Stimulated activated CD8-positive, alpha-beta memory T cell treated with anti-CD3 and anti-CD28 coated beads, Interleukin-12 subunit alpha, Interleukin-12 subunit beta, amount 100 ng/mL, for 1 hour (primary cell): Measurements from ENCODE around the gene OR5D16.
"Not testable (repeated sequence)": the region's sequence is repeated elsewhere in the genome, so short reads cannot be mapped to it uniquely, and the experiment has no call there.

ENCODE experiments used
- DNase-seq: peaks from one replicate; pipeline ENCODE4 v3.0.0-alpha.2; 2020; ENCODE audit warnings: low read depth

Gene OR5D16

GRCh38 chr11:55838452-55838851 is at the start of gene OR5D16:
Gene OR5D16 (plus strand): TSS chr11:55838752. CDS start chr11:55838752, 0 bp downstream.
- no peak for DNase-seq

- DNase-seq, result no peak
These were observed 46.9 kb upstream of the OR5D16 start for GRCh38 chr11:55791606-55792005.

GRCh38 chr11:55793321-55793720 is 45.2 kb upstream of the OR5D16 start:
- DNase-seq, result no peak

GRCh38 chr11:55795256-55795655 is 43.3 kb upstream of the OR5D16 start, which contains the start of gene OR5D14:
Gene OR5D14 (plus strand): TSS chr11:55795556. CDS start chr11:55795556, 0 bp downstream.
- DNase-seq, result no peak

GRCh38 chr11:55806248-55806647 is 32.3 kb upstream of the OR5D16 start:
- no peak for DNase-seq

GRCh38 chr11:55811067-55811466 is 27.5 kb upstream of the OR5D16 start, which contains the start of gene OR5L1:
Gene OR5L1 (plus strand): TSS chr11:55811367. CDS start chr11:55811467, 100 bp downstream.
- no peak for DNase-seq

- DNase-seq, result no peak
These were observed 19.2 kb upstream of the OR5D16 start, which contains the start of gene OR5D18 for GRCh38 chr11:55819330-55819729. Gene OR5D18 (plus strand): TSS chr11:55819630. CDS start chr11:55819630, 0 bp downstream.

GRCh38 chr11:55826919-55827318 is 11.6 kb upstream of the OR5D16 start, which contains the start of gene OR5L2:
Gene OR5L2 (plus strand): TSS chr11:55827219. CDS start chr11:55827219, 0 bp downstream.
- no peak for DNase-seq

- DNase-seq, result no peak
These were observed 8.9 kb downstream of the OR5D16 start for GRCh38 chr11:55847453-55847852.

GRCh38 chr11:55849037-55849436 is 10.5 kb downstream of the OR5D16 start:
- no peak for DNase-seq

- DNase-seq, result no peak
These were observed 13.6 kb downstream of the OR5D16 start for GRCh38 chr11:55852141-55852540.

- DNase-seq, result no peak
These were observed 16.2 kb downstream of the OR5D16 start for GRCh38 chr11:55854704-55855103.

- DNase-seq, result not testable (repeated sequence)
These were observed 28.8 kb downstream of the OR5D16 start for GRCh38 chr11:55867354-55867753.

- DNase-seq, result not testable (repeated sequence)
These were observed 34.2 kb downstream of the OR5D16 start for GRCh38 chr11:55872731-55873130.

- DNase-seq, result not testable (repeated sequence)
These were observed 34.6 kb downstream of the OR5D16 start for GRCh38 chr11:55873146-55873545.

GRCh38 chr11:55882997-55883396 is 44.4 kb downstream of the OR5D16 start, which contains the start of gene TRIM51:
Gene TRIM51 (plus strand): TSS chr11:55883297. CDS start chr11:55885429, 2,132 bp downstream.
- DNase-seq, result not testable (repeated sequence)

GRCh38 chr11:55884995-55885394 is 46.4 kb downstream of the OR5D16 start:
- DNase-seq, result not testable (repeated sequence)

- not testable (repeated sequence) for DNase-seq
These were observed 46.9 kb downstream of the OR5D16 start for GRCh38 chr11:55885481-55885880.
